ENCODE data around the gene PLCG1.

PLCG1 gene

DNA sequence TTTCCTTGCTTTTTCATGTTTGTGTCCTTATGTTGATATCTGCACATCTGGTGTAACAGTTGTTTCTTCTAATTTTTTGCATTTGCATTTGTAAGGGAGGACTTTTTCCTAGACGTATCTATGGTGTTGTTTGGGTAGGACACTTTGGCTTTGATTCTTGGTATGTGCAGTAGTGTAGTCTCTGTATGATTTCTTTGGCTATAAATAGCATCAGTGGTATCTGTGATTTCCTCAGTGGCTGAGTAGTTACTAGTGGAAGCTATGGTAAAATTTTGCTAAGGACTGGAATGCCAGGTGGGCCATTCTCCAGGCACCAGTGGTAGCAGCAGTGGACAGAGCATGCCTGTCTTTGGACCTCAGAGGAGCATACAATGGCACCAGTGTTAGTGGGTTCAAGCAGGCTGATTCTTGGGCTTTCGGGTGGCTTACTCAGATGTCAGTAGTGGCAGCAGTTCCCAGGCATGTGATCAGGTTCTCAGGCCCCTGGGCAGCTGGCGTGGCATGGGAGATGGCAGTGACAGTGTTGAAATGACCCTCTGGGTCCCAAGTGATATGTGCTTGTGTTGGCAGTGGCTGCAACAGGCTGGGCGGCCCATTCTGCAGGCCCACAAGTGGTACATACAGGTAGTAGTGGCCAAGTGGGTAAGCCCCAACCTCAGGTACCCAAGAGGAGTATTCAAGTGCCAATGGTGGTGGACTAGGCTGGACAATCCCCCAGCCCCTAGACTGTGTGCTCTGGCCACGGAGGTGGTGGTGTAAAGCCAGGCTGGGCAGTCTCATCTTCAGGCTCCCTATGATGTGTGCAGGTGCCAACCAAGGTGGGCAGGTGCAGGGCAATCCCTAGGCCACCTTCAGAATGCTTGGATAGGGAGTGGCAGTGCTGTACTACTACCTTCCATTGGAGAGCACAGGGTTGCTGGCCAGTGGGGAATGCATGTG, 54.5 kb downstream of the PLCG1 start:
- no peak for DNase-seq (ENCODE audit: extremely low read depth, low read depth)
- TF ChIP-seq, protein P1, sequence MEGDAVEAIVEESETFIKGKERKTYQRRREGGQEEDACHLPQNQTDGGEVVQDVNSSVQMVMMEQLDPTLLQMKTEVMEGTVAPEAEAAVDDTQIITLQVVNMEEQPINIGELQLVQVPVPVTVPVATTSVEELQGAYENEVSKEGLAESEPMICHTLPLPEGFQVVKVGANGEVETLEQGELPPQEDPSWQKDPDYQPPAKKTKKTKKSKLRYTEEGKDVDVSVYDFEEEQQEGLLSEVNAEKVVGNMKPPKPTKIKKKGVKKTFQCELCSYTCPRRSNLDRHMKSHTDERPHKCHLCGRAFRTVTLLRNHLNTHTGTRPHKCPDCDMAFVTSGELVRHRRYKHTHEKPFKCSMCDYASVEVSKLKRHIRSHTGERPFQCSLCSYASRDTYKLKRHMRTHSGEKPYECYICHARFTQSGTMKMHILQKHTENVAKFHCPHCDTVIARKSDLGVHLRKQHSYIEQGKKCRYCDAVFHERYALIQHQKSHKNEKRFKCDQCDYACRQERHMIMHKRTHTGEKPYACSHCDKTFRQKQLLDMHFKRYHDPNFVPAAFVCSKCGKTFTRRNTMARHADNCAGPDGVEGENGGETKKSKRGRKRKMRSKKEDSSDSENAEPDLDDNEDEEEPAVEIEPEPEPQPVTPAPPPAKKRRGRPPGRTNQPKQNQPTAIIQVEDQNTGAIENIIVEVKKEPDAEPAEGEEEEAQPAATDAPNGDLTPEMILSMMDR (IDR thresholded peaks at IDR 0.05; ENCODE audit: low read depth, low read length, missing control alignments) = no peak
- no peak overlapping the region for H3K4me3 ChIP-seq (replicated peaks; ENCODE audit: low read depth, low read length)

DNA sequence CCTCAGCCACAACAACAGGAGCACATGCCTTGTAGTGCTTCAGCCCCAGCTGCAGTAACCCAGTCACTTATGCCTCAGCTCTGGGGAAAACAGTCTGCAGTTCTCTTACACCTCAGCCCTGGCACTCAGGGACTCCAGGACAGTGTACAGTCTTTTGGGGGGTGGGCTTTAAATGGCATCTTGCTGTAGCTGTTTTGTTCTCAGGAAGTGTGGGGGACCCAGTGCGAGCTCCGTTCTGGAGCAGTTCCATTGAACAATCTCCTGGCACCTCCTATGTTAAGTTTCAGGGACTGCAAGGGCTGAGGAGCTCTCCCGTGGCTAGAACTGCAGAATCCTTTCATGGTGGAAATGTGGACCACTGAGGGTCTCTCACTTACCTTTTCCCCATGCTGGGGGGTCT, 55.2 kb downstream of the PLCG1 start:
- TF ChIP-seq, protein P1 (IDR thresholded peaks at IDR 0.05; ENCODE audit: low read depth, low read length, missing control alignments) = no peak

DNA sequence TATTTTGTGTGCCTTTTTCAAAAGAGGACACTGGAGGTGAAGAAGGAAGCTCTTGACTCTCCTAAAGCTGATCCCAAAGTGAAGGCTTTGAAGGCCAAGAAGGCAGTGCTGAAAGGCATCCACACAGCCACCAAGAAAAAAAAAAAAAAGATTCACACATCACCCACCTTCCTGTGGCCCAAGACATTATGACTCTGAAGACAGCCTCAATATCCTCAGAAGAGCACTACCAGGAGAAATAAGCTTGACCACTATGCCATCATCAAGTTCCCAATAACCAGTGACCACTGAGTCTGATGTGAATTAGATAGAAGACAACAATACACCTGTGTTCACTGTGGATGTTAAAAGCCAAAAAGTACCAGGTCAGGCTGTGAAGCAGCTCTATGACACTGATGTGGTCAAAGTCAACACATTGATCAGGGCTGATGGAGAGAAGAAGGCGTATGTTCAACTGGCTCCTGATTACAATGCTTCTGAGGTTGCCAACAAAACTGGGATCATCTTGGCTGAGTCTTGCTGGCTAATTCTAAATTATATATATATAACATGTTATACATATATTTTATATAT, 59.4 kb downstream of the PLCG1 start:
- TF ChIP-seq, protein P1 (IDR thresholded peaks at IDR 0.05; ENCODE audit: low read depth, low read length, missing control alignments) = no peak
- DNase-seq (ENCODE audit: extremely low read depth, low read depth) = no peak

More for the DNA sequence above, 55.2 kb downstream of the PLCG1 start:
- no peak for DNase-seq (ENCODE audit: extremely low read depth, low read depth)
- no peak overlapping the region for H3K4me3 ChIP-seq (replicated peaks; ENCODE audit: low read depth, low read length)

DNA sequence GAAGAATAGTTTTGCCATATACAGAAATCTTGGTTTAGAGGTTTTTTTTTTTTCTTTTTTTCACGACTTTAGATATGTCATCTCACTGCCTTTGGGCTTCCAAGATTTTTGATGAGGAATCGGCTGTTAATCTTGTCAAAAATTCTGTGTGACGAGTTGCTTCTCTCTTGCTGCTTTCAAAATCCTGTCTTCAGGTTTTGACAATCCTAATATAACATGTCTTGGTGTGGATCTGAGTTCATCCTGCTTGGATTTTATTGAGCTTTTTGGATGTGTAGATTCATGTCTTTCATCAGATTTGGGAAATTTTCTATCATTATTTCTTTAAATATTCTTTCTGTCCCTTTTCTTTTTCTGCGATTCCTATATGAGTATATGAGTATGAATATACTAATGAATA, 61.1 kb downstream of the PLCG1 start:
- TF ChIP-seq, protein P1 (IDR thresholded peaks at IDR 0.05; ENCODE audit: low read depth, low read length, missing control alignments) = no peak
- no peak for DNase-seq (ENCODE audit: extremely low read depth, low read depth)
- H3K4me3 ChIP-seq (replicated peaks; ENCODE audit: low read depth, low read length) = no peak overlapping the region

More for the DNA sequence above, 59.4 kb downstream of the PLCG1 start:
- H3K4me3 ChIP-seq (replicated peaks; ENCODE audit: low read depth, low read length) = no peak overlapping the region

DNA sequence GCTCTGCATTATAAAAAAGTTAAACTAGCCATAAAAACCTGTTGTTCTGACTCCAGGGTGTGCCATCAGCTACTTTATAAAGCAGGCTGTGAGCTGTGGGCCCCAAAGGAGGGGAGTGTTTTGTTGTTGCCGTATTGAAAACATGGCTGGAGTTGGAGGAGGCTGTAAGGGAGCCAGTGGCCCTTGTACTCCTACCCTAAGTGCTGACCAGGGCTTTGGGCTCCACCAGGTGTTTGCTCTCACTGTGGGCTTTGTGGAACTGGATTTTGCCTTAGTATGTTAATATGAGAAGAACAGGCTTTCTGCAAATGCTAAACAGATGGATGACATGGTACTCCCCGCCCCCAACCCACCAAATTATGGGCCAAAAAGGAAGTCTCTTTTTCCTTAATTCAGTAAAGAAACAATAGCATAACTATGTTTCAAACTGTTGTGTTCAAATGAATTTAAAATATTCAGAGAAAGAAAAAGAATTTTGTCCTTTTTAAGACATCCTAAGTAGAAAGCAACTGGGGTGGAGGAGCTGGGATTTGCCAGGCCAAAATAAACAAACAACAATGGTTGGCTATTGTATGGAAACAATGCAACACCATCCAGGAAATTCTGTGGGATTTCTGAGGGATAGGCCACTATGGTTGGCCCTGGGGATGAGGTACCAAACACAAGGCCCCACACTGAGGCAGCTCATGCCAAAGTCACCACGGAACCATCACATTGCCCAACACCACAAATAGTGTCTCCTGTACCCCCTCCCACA, 63.3 kb downstream of the PLCG1 start:
- no peak for DNase-seq (ENCODE audit: extremely low read depth, low read depth)
- TF ChIP-seq, protein P1 (IDR thresholded peaks at IDR 0.05; ENCODE audit: low read depth, low read length, missing control alignments) = no peak
- no peak overlapping the region for H3K4me3 ChIP-seq (replicated peaks; ENCODE audit: low read depth, low read length)

DNA sequence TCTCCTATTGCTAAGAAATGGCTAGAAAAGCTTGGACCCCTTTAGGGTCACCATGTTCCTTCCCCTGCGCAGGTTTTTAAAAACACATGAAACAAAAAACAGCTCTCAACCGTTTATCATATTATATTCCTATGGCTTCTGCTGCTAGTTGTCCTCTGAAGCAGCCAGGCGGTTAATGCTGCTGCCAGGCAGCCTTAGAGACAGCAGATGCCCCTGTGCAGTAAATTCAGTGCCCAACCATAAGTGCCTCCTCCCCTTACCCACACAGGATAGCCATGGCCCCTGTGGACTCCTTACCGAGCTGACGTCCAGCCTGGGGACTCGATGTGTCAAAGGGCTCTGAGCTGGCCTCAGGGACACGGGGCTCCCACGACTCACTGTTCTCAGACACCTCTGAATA, 64.4 kb downstream of the PLCG1 start:
- no peak overlapping the region for H3K4me3 ChIP-seq (replicated peaks; ENCODE audit: low read depth, low read length)
- TF ChIP-seq, protein P1 (IDR thresholded peaks at IDR 0.05; ENCODE audit: low read depth, low read length, missing control alignments) = no peak
- DNase-seq (ENCODE audit: extremely low read depth, low read depth) = no peak

Measured in HFF-Myc (cell line).